ENCODE measurements around the gene ZMIZ1. TPM values are rescaled to one million over a fixed set of nuclear protein-coding genes. Genes with fewer than 3 reads are reported as not detected.

ZMIZ1 gene
- total RNA-seq, 5 donors from 2014 or later (not counting 1 experiment from before 2014, with no cell fraction given): 16.8 to 27.1 (median 21.2) TPM

GRCh38 chr10:79050896-79051555 lies 17.7 kb upstream of the ZMIZ1 start:
- peaks cover 24 to 76% of the 10 kb centered on the region in 2 experiments for H3K4me1 ChIP-seq (ENCODE audit: control insufficient read depth in 1 of 2, extremely low read depth in 1 of 2, insufficient read depth in 2 of 2, low read length in 2 of 2)
- no peak overlapping the region for H3K4me3 ChIP-seq (ENCODE audit: control insufficient read depth in 1 of 2, extremely low read depth in 1 of 2, low read length in 1 of 2)
- ATAC-seq (replicated peaks in 1 of 4) (no peak), DNase-seq (no peak)
- H3K27ac Mint-ChIP-seq: peak overlapping the region; percentile 53 to 74
- H3K36me3 Mint-ChIP-seq: no peaks in the 10 kb centered on the region
- CTCF ChIA-PET: interaction anchor here in 1 of 2 donors (0.6 kb wide), 1 partner anchor 241 kb away, joined by 3 read pairs; no protein-coding TSS in a partner anchor
- H3K27me3 Mint-ChIP-seq: no peaks in the 10 kb centered on the region
- 91% methylated on average over 6 of the region's 7 CpGs for WGBS (ENCODE audit: insufficient coverage)
- no peaks in the 10 kb centered on the region for H3K36me3 ChIP-seq (ENCODE audit: control insufficient read depth in 2 of 2, extremely low read depth in 1 of 2, insufficient read depth in 1 of 2, low read length in 1 of 2)
- H3K9me3 Mint-ChIP-seq: no peaks in the 10 kb centered on the region
- H3K27me3 ChIP-seq (replicated peaks in 1 of 2; ENCODE audit: control insufficient read depth in 2 of 2, extremely low read depth in 1 of 2, insufficient read depth in 2 of 2, low read length in 1 of 2): peaks cover 0 to 15% of the 10 kb centered on the region in 2 experiments
- H3K27ac ChIP-seq (ENCODE audit: low read length): no peak overlapping the region
- POLR2A ChIA-PET: interaction anchor here in 1 of 2 donors (0.6 kb wide), 1 partner anchor 1357 kb away, joined by 3 read pairs; the partner anchor contains the start of gene PRXL2A
- H3K4me3 Mint-ChIP-seq: peak overlapping the region in 1 of 3 donors; percentile 36
- no peaks in the 10 kb centered on the region for H3K9me3 ChIP-seq
- H3K4me1 Mint-ChIP-seq: peaks cover 50 to 65% (median 51%) of the 10 kb centered on the region in 3 donors

GRCh38 chr10:79051766-79052165 lies 17.0 kb upstream of the ZMIZ1 start:
- Mint-ChIP-seq H3K9me3 (no peaks in the 10 kb centered on the region), H3K27me3 (no peaks in the 10 kb centered on the region), H3K27ac (peak overlapping the region; percentile 53 to 74), H3K4me1 (peaks cover 45 to 59% (median 46%) of the 10 kb centered on the region in 3 donors), H3K4me3 (peak overlapping the region in 1 of 3 donors; percentile 36), H3K36me3 (no peaks in the 10 kb centered on the region)
- Histone ChIP-seq H3K4me1 (ENCODE audit: control insufficient read depth in 1 of 2, extremely low read depth in 1 of 2, insufficient read depth in 2 of 2, low read length in 2 of 2) (peaks cover 19 to 69% of the 10 kb centered on the region in 2 experiments), H3K9me3 (no peaks in the 10 kb centered on the region), H3K36me3 (ENCODE audit: control insufficient read depth in 2 of 2, extremely low read depth in 1 of 2, insufficient read depth in 1 of 2, low read length in 1 of 2) (no peaks in the 10 kb centered on the region), H3K27ac (ENCODE audit: low read length) (no peak overlapping the region), H3K4me3 (ENCODE audit: control insufficient read depth in 1 of 2, extremely low read depth in 1 of 2, low read length in 1 of 2) (no peak overlapping the region), H3K27me3 (replicated peaks in 1 of 2; ENCODE audit: control insufficient read depth in 2 of 2, extremely low read depth in 1 of 2, insufficient read depth in 2 of 2, low read length in 1 of 2) (peaks cover 0 to 16% of the 10 kb centered on the region in 2 experiments)
- WGBS (ENCODE audit: insufficient coverage): 95% methylated on average over 6 of the region's 14 CpGs
- DNase-seq: no peak
- ATAC-seq (replicated peaks in 1 of 4): no peak
- CTCF ChIA-PET: interaction anchor here (0.6 to 1.1 kb wide), 2 partner anchors 15 to 1036 kb away, joined by 4 to 5 read pairs; no protein-coding TSS in a partner anchor
- POLR2A ChIA-PET: interaction anchor here in 1 of 2 donors (0.7 kb wide), 1 partner anchor 11 kb away, joined by 3 read pairs; no protein-coding TSS in a partner anchor

GRCh38 chr10:79052291-79053080 lies 16.3 kb upstream of the ZMIZ1 start:
- no peaks in the 10 kb centered on the region for H3K27me3 Mint-ChIP-seq
- ATAC-seq (replicated peaks in 1 of 4) (peak; percentile 21 to 78 (median 34)), DNase-seq (peak in 16 of 35 experiments; percentile 28 to 66 (median 42))
- peak overlapping the region in 1 of 3 donors; percentile 36 for H3K4me3 Mint-ChIP-seq
- peaks cover 39 to 52% (median 39%) of the 10 kb centered on the region in 3 donors for H3K4me1 Mint-ChIP-seq
- Histone ChIP-seq H3K4me1 (ENCODE audit: control insufficient read depth in 1 of 2, extremely low read depth in 1 of 2, insufficient read depth in 2 of 2, low read length in 2 of 2) (peaks cover 15 to 62% of the 10 kb centered on the region in 2 experiments), H3K9me3 (no peaks in the 10 kb centered on the region), H3K36me3 (ENCODE audit: control insufficient read depth in 2 of 2, extremely low read depth in 1 of 2, insufficient read depth in 1 of 2, low read length in 1 of 2) (no peaks in the 10 kb centered on the region), H3K27me3 (replicated peaks in 1 of 2; ENCODE audit: control insufficient read depth in 2 of 2, extremely low read depth in 1 of 2, insufficient read depth in 2 of 2, low read length in 1 of 2) (peaks cover 0 to 22% of the 10 kb centered on the region in 2 experiments), H3K4me3 (ENCODE audit: control insufficient read depth in 1 of 2, extremely low read depth in 1 of 2, low read length in 1 of 2) (no peak overlapping the region), H3K27ac (ENCODE audit: low read length) (no peak overlapping the region)
- WGBS (ENCODE audit: insufficient coverage): 48% methylated on average over 6 of the region's 12 CpGs
- no peaks in the 10 kb centered on the region for H3K9me3 Mint-ChIP-seq
- POLR2A ChIA-PET: interaction anchor here in 1 of 2 donors (0.7 kb wide), 1 partner anchor 11 kb away, joined by 3 read pairs; no protein-coding TSS in a partner anchor
- no peak overlapping the region for H3K27ac Mint-ChIP-seq
- H3K36me3 Mint-ChIP-seq: no peaks in the 10 kb centered on the region
- CTCF ChIA-PET: interaction anchor here (0.6 to 1.1 kb wide), 3 partner anchors 15 to 1036 kb away, joined by 3 to 5 read pairs (median 4); no protein-coding TSS in a partner anchor

GRCh38 chr10:79053081-79053434 lies 15.7 kb upstream of the ZMIZ1 start:
- H3K9me3 ChIP-seq: no peaks in the 10 kb centered on the region
- peaks cover 33 to 46% (median 34%) of the 10 kb centered on the region in 3 donors for H3K4me1 Mint-ChIP-seq
- ChIA-PET POLR2A (no interaction called here), CTCF (interaction anchor here in 1 of 2 donors (1.1 kb wide), 1 partner anchor 14 kb away, joined by 5 read pairs; no protein-coding TSS in a partner anchor)
- peaks cover 10 to 56% of the 10 kb centered on the region in 2 experiments for H3K4me1 ChIP-seq (ENCODE audit: control insufficient read depth in 1 of 2, extremely low read depth in 1 of 2, insufficient read depth in 2 of 2, low read length in 2 of 2)
- H3K27ac ChIP-seq (ENCODE audit: low read length): no peak overlapping the region
- H3K27me3 ChIP-seq (replicated peaks in 1 of 2; ENCODE audit: control insufficient read depth in 2 of 2, extremely low read depth in 1 of 2, insufficient read depth in 2 of 2, low read length in 1 of 2): peaks cover 0 to 22% of the 10 kb centered on the region in 2 experiments
- no peaks in the 10 kb centered on the region for H3K36me3 Mint-ChIP-seq
- H3K36me3 ChIP-seq (ENCODE audit: control insufficient read depth in 2 of 2, extremely low read depth in 1 of 2, insufficient read depth in 1 of 2, low read length in 1 of 2): no peaks in the 10 kb centered on the region
- DNase-seq (peak in 1 of 35 experiments; percentile 2), ATAC-seq (replicated peaks in 1 of 4) (no peak)
- WGBS (ENCODE audit: insufficient coverage): 91% methylated on average over 3 of the region's 4 CpGs
- H3K9me3 Mint-ChIP-seq: no peaks in the 10 kb centered on the region
- no peak overlapping the region for H3K4me3 Mint-ChIP-seq
- H3K27ac Mint-ChIP-seq: no peak overlapping the region
- no peaks in the 10 kb centered on the region for H3K27me3 Mint-ChIP-seq
- H3K4me3 ChIP-seq (ENCODE audit: control insufficient read depth in 1 of 2, extremely low read depth in 1 of 2, low read length in 1 of 2): no peak overlapping the region

GRCh38 chr10:79053481-79054202 lies 15.1 kb upstream of the ZMIZ1 start:
- Mint-ChIP-seq H3K27me3 (no peaks in the 10 kb centered on the region), H3K27ac (no peak overlapping the region), H3K4me3 (no peak overlapping the region), H3K36me3 (no peaks in the 10 kb centered on the region), H3K9me3 (no peaks in the 10 kb centered on the region), H3K4me1 (peaks cover 28 to 41% (median 30%) of the 10 kb centered on the region in 3 donors)
- WGBS (ENCODE audit: insufficient coverage): 93% methylated on average over 3 of the region's 11 CpGs
- Histone ChIP-seq H3K9me3 (no peaks in the 10 kb centered on the region), H3K27me3 (replicated peaks in 1 of 2; ENCODE audit: control insufficient read depth in 2 of 2, extremely low read depth in 1 of 2, insufficient read depth in 2 of 2, low read length in 1 of 2) (peaks cover 0 to 22% of the 10 kb centered on the region in 2 experiments), H3K4me3 (ENCODE audit: control insufficient read depth in 1 of 2, extremely low read depth in 1 of 2, low read length in 1 of 2) (no peak overlapping the region), H3K27ac (ENCODE audit: low read length) (no peak overlapping the region), H3K4me1 (ENCODE audit: control insufficient read depth in 1 of 2, extremely low read depth in 1 of 2, insufficient read depth in 2 of 2, low read length in 2 of 2) (peaks cover 7 to 50% of the 10 kb centered on the region in 2 experiments), H3K36me3 (ENCODE audit: control insufficient read depth in 2 of 2, extremely low read depth in 1 of 2, insufficient read depth in 1 of 2, low read length in 1 of 2) (no peaks in the 10 kb centered on the region)
- ChIA-PET CTCF (no interaction called here), POLR2A (no interaction called here)
- ATAC-seq (replicated peaks in 1 of 4) (no peak), DNase-seq (peak in 1 of 35 experiments; percentile 1)

Data from T-cell (primary cell).